ENCODE results near the gene ZMYND19. TPM values are rescaled to one million over a fixed set of nuclear protein-coding genes. Genes with fewer than 3 reads are reported as not detected.

ZMYND19 gene
- total RNA-seq, 1 experiment from 2014 or later, result 79.2 TPM

DNA sequence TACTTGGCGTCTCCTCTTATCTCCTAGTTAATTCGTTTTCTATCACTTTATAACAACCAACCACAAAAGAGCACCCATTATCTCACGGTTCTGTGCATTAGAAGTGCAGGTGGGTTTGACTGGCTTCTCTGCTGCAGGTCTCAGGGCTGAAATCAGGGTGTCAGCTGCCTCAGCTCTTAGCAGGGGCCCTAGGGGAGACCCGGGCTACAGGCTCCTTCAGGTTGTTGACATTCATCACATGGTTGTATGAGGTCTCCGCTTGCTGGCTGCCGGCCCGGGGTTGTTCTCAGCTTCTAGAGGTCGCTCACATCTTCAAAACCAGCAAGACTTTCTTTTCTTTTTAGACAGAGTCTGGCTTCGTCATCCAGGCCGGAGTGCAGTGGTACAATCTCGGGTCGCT is 2.9 kb upstream of the ZMYND19 start:
- Histone ChIP-seq H2BK12ac (ENCODE audit: insufficient read length, low read depth, low read length) (no peak overlapping the region), H3T11ph (ENCODE audit: low read length) (no peak overlapping the region), H3K27me3 (ENCODE audit: insufficient read depth, low read length) (no peaks in the 10 kb centered on the region), H2BK20ac (ENCODE audit: low read depth, low read length, poor library complexity, severe bottlenecking) (no peak overlapping the region), H2AK5ac (ENCODE audit: insufficient read length, low read length) (no peak overlapping the region), H2BK15ac (ENCODE audit: low read depth, low read length) (no peak overlapping the region), H3K4me1 (ENCODE audit: insufficient read depth, low read length) (peaks cover 4% of the 10 kb centered on the region; the same call in 1 of the 2 replicates), H3K79me1 (ENCODE audit: insufficient read depth, low read depth, low read length, poor library complexity, severe bottlenecking) (peaks cover 6% of the 10 kb centered on the region), H4K91ac (ENCODE audit: insufficient read length, low read depth, low read length) (no peak overlapping the region), H2AFZ (ENCODE audit: low read length) (no peak overlapping the region), H3K9me3 (ENCODE audit: control insufficient read depth, low read depth, low read length) (no peaks in the 10 kb centered on the region), H3K18ac (ENCODE audit: insufficient read length, low read depth, low read length) (no peak overlapping the region), H2BK5ac (ENCODE audit: insufficient read length, low read length) (no peak overlapping the region), H4K8ac (replicated peaks; ENCODE audit: insufficient read length, low read depth, low read length) (no peak overlapping the region), H3K56ac (ENCODE audit: insufficient read length, low read depth, low read length) (no peak overlapping the region), H2BK120ac (ENCODE audit: low read depth, low read length, poor library complexity, severe bottlenecking) (no peak overlapping the region), H3K9ac (ENCODE audit: extremely low read depth, insufficient read length, low read length) (no peak overlapping the region), H3K79me2 (ENCODE audit: insufficient read depth, low read length) (peaks cover 4% of the 10 kb centered on the region; the same call in 1 of the 2 replicates), H3K4me2 (ENCODE audit: insufficient read depth, insufficient read length, low read length) (no peak overlapping the region), H3K23me2 (ENCODE audit: insufficient read length, low read depth, low read length, poor library complexity, severe bottlenecking) (peaks cover 9% of the 10 kb centered on the region), H4K5ac (ENCODE audit: insufficient read length, low read depth, low read length) (no peak overlapping the region), H4K20me1 (ENCODE audit: control insufficient read depth, insufficient read depth, insufficient read length) (no peaks in the 10 kb centered on the region), H3K4ac (ENCODE audit: low read depth, low read length) (no peak overlapping the region), H3K27ac (ENCODE audit: insufficient read length, low read depth, low read length) (no peak overlapping the region), H3K23ac (ENCODE audit: insufficient read length, low read depth, low read length) (no peak overlapping the region), H3K14ac (ENCODE audit: insufficient read depth, low read length) (no peak overlapping the region)
- WGBS (ENCODE audit: extremely low coverage, insufficient read length, low lambda C conversion rate), result no CpG with 5 or more reads among the region's 12 CpGs
- no peak for DNase-seq
- H3K4me1 Mint-ChIP-seq, result peaks cover 5 to 11% of the 10 kb centered on the region in 2 experiments
- TF ChIP-seq, protein P1, sequence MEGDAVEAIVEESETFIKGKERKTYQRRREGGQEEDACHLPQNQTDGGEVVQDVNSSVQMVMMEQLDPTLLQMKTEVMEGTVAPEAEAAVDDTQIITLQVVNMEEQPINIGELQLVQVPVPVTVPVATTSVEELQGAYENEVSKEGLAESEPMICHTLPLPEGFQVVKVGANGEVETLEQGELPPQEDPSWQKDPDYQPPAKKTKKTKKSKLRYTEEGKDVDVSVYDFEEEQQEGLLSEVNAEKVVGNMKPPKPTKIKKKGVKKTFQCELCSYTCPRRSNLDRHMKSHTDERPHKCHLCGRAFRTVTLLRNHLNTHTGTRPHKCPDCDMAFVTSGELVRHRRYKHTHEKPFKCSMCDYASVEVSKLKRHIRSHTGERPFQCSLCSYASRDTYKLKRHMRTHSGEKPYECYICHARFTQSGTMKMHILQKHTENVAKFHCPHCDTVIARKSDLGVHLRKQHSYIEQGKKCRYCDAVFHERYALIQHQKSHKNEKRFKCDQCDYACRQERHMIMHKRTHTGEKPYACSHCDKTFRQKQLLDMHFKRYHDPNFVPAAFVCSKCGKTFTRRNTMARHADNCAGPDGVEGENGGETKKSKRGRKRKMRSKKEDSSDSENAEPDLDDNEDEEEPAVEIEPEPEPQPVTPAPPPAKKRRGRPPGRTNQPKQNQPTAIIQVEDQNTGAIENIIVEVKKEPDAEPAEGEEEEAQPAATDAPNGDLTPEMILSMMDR (conservative IDR thresholded peaks at IDR 0.05), result no peak
- no peak overlapping the region for H3K4me3 Mint-ChIP-seq
- peaks cover 14% of the 10 kb centered on the region for H3K27me3 Mint-ChIP-seq (ENCODE audit: low read depth)
- H3K9me3 Mint-ChIP-seq, result no peaks in the 10 kb centered on the region; a peak in 1 of 5 replicates
- H3K36me3 Mint-ChIP-seq (ENCODE audit: insufficient read depth in 1 of 3, low read depth in 3 of 3), result peaks cover 5 to 14% (median 7%) of the 10 kb centered on the region in 3 experiments; a peak in 5 of 7 replicates
- H3K27ac Mint-ChIP-seq, result no peak overlapping the region

Measured in H9 (cell line).